GM20431 (cell line): ENCODE results near the gene HACD3.
"Not testable (repeated sequence)": the region's sequence is repeated elsewhere in the genome, so short reads cannot be mapped to it uniquely, and the experiment has no call there.

ENCODE experiments used
- in situ Hi-C: fragments of 300-500 bp; cut with MseI, MboI; formaldehyde crosslinking; loops from one replicate; pipeline ENCODE4 v1.15.0; 2020; ENCODE audit warnings: low sequenced_read_pairs; ENCODE audit not compliant: unreplicated experiment

Gene HACD3

GRCh38 chr15:65584241-65584640, 54.0 kb downstream of the HACD3 start:
- in situ Hi-C loops: no loop called here

GRCh38 chr15:65587094-65587493, 56.8 kb downstream of the HACD3 start:
- in situ Hi-C loops: no loop called here

- in situ Hi-C loops: no loop called here
Observed at GRCh38 chr15:65595960-65596359, 65.7 kb downstream of the HACD3 start.

GRCh38 chr15:65598468-65598867, 68.2 kb downstream of the HACD3 start:
- in situ Hi-C loops: no loop called here

- in situ Hi-C loops: no loop called here
Observed at GRCh38 chr15:65599677-65600076, 69.4 kb downstream of the HACD3 start.

GRCh38 chr15:65603134-65603533, 72.9 kb downstream of the HACD3 start:
- in situ Hi-C loops: no loop called here

GRCh38 chr15:65603559-65603958, 73.3 kb downstream of the HACD3 start:
- in situ Hi-C loops: no loop called here

GRCh38 chr15:65610871-65611718, 80.8 kb downstream of the HACD3 start, which contains the start of gene INTS14:
INTS14 (minus strand) TSS chr15:65611131; CDS start chr15:65607380, 3,751 bp downstream.
- in situ Hi-C loops: no loop called here

- in situ Hi-C loops: no loop called here
Observed at GRCh38 chr15:65611888-65612615, 81.8 kb downstream of the HACD3 start.

GRCh38 chr15:65612616-65612946, 82.3 kb downstream of the HACD3 start:
- in situ Hi-C loops: no loop called here

GRCh38 chr15:65612949-65613744, 82.9 kb downstream of the HACD3 start:
- in situ Hi-C loops: no loop called here

GRCh38 chr15:65615887-65616286, 85.6 kb downstream of the HACD3 start:
- in situ Hi-C loops: not testable (repeated sequence)

GRCh38 chr15:65618560-65619109, 88.4 kb downstream of the HACD3 start:
- in situ Hi-C loops: no loop called here

- in situ Hi-C loops: no loop called here
Observed at GRCh38 chr15:65619626-65620290, 89.5 kb downstream of the HACD3 start.

- in situ Hi-C loops: no loop called here
Observed at GRCh38 chr15:65620833-65621232, 90.6 kb downstream of the HACD3 start.

- in situ Hi-C loops: no loop called here
Observed at GRCh38 chr15:65621638-65622037, 91.4 kb downstream of the HACD3 start, which contains the start of gene SLC24A1. SLC24A1 (plus strand) TSS chr15:65621938; CDS start chr15:65624081, 2,143 bp downstream.

GRCh38 chr15:65623103-65623502, 92.8 kb downstream of the HACD3 start:
- in situ Hi-C loops: no loop called here

- in situ Hi-C loops: loop anchor here (25.0 kb wide), 1 partner anchor 210 kb away; no protein-coding TSS in a partner anchor
Observed at GRCh38 chr15:65626856-65627255, 96.6 kb downstream of the HACD3 start.
